GM12865 (cell line): ENCODE data around the gene ZNF675.
"Not testable (repeated sequence)": the region's sequence is repeated elsewhere in the genome, so short reads cannot be mapped to it uniquely, and the experiment has no call there.

Experiments used
- DNase-seq: peaks from one replicate; pipeline ENCODE4 v3.0.0; 2010; ENCODE audit warnings: low read depth
- H3K4me3 ChIP-seq: 2 replicates; pipeline ENCODE4 v1.5.1; 2011; ENCODE audit warnings: mild to moderate bottlenecking, low read depth, low read length, control low read depth
- CTCF ChIP-seq: IDR thresholded peaks from 2 replicates; pipeline ENCODE4 v1.5.1; 2011; ENCODE audit warnings: low read length, control low read depth, low read depth, inconsistent platforms; ENCODE audit not compliant: insufficient read depth; ENCODE audit errors: missing control alignments

ZNF675 gene

GRCh38 chr19:23686621-23687423 lies at the start of gene ZNF675:
TSS of gene ZNF675 (minus strand) at chr19:23687212. CDS start at chr19:23687033, 179 bp downstream.
- TF ChIP-seq CTCF: no peak
- DNase-seq: peak; percentile 96
- H3K4me3 ChIP-seq: peak within 1 kb of the TSS; percentile 96

GRCh38 chr19:23730729-23731465 lies 43.9 kb upstream of the ZNF675 start:
- not testable (repeated sequence) for DNase-seq, H3K4me3 ChIP-seq

- not testable (repeated sequence) for DNase-seq, H3K4me3 ChIP-seq
Observed at GRCh38 chr19:23724161-23724560, 37.1 kb upstream of the ZNF675 start.

- H3K4me3 ChIP-seq: no peak overlapping the region
- no peak for TF ChIP-seq CTCF
- no peak for DNase-seq
Observed at GRCh38 chr19:23718802-23719201, 31.8 kb upstream of the ZNF675 start.

- H3K4me3 ChIP-seq: no peak overlapping the region
- no peak for DNase-seq
Observed at GRCh38 chr19:23716792-23717191, 29.8 kb upstream of the ZNF675 start.

GRCh38 chr19:23709347-23709746 lies 22.3 kb upstream of the ZNF675 start:
- DNase-seq: no peak
- H3K4me3 ChIP-seq: no peak overlapping the region
- TF ChIP-seq CTCF: no peak

More at GRCh38 chr19:23716792-23717191, 29.8 kb upstream of the ZNF675 start:
- no peak for TF ChIP-seq CTCF

- no peak for DNase-seq
- TF ChIP-seq CTCF: no peak
- H3K4me3 ChIP-seq: no peak overlapping the region
Observed at GRCh38 chr19:23706657-23707056, 19.6 kb upstream of the ZNF675 start.

GRCh38 chr19:23699521-23699860 lies 12.5 kb upstream of the ZNF675 start:
- no peak for TF ChIP-seq CTCF
- DNase-seq: no peak
- H3K4me3 ChIP-seq: no peak overlapping the region
